HG03175 (cell line): ENCODE results near the gene GALNT7.

Experiments
- ATAC-seq: cut with Tn5 transposase; IDR thresholded peaks from one replicate; pipeline ENCODE4 v1.9.1; 2021; ENCODE audit warnings: mild to moderate bottlenecking, moderate library complexity; ENCODE audit not compliant: unreplicated experiment

The GALNT7 gene

GRCh38 chr4:173334085-173334890, 165.7 kb downstream of the GALNT7 start, which contains the start of gene HMGB2:
Gene HMGB2, minus strand, starts transcription at chr4:173334358. Its CDS starts 709 bp downstream, at chr4:173333649.
- ATAC-seq: peak; percentile 91

GRCh38 chr4:173334891-173335752, 166.5 kb downstream of the GALNT7 start:
- ATAC-seq: peak; percentile 25

DNA sequence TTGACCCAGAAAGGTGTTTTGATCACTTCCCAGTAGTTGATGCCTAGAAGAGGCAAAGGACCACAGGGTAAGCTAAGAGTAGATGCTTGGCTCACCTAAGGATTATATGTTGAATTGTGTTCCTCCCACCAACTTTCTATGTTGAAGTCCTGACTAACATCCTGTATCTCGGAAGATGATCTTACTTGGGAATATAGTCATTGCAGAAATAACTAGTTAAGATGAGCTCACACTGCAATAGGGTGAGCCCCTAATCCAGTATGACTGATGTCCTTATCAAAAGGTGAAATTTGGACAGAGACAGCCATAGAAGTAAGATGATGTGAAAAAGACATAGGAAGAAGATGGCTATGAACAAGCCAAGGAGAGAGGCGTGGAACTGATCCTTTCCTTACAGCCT, 168.9 kb downstream of the GALNT7 start:
- no peak for ATAC-seq

DNA sequence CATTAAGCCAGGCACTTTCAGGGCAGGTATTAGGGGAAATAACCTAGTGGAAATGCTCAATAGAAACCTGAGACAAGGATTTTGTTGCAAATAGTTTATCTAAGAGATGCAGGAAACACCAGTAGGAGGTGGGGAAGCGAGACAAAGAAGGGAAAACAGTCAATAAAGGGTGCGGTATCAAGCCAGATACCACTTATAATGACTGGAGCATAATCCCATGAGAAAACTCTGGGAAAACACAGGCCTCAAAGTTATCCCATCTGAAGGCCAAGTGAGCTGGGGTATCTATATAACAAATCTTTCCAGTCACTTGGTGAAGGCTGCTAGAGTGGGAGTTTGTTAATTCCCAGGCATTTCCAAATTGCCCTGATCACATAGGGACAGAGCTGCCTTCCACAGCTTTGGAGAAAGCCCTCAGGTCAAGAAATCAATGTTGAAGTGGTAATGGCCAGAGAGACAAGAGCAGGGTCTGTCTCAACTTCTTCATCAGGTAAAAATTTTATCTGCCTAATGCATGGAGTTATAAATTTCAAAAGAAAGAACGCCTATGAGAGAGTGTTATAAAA, 175.3 kb downstream of the GALNT7 start:
- ATAC-seq: no peak

DNA sequence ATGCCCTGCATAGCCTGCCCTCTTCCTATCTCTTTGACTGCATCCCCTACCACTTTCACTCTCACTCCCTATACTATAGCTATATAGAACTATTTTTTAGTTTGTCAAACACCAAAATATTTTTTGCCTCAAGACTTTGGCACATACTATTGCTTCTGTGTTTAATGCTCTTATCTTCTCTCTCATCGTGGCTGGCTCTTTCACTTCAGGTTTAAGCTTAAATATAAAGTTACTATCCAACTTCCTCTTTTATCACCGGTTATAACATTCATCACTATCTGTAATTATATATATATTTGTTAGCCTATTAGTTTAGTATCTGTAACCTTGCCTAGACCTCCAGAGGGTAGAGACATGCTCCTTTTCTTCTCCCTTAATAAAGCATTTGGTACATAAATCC, 177.0 kb downstream of the GALNT7 start:
- no peak for ATAC-seq

- ATAC-seq: no peak
These were observed 177.5 kb downstream of the GALNT7 start for GRCh38 chr4:173346074-173346473.

DNA sequence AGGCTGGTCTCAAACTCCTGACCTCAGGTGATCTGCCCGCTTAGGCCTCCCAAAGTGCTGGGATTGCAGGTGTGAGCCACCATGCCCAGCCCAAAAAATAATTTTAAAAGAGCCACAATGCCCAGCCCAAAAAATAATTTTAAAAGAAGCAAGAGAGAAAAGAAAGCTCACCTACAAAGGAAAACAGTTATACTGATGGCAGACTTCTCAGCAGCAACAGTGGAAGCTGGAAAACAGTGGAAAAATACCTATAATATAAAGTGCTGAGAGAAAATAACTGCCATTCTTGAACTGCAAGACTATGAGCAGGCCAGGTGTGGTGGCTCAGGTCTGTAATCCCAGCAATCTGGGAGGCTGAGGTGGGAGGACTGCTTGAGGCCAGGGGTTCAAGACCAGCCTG, 178.9 kb downstream of the GALNT7 start:
- no peak for ATAC-seq

DNA sequence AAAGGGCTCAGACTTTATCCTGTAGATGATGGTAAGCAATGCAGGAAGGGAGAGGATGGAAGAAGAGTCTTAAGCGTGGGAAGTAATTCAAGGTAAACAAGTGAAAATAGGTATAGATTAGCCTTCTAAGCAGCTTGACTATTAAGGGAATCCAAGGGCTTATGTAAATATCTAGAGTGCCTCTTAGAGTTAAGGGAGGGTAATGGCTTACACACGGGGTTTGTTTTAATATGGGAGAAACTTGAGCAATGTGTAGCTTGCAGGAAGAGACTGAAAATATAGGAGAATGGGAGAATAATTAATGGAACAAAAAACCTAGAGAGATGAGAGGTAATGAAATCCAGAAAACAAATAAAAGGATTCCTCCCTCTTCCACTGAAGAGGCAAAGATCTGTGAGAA, 189.3 kb downstream of the GALNT7 start:
- no peak for ATAC-seq

DNA sequence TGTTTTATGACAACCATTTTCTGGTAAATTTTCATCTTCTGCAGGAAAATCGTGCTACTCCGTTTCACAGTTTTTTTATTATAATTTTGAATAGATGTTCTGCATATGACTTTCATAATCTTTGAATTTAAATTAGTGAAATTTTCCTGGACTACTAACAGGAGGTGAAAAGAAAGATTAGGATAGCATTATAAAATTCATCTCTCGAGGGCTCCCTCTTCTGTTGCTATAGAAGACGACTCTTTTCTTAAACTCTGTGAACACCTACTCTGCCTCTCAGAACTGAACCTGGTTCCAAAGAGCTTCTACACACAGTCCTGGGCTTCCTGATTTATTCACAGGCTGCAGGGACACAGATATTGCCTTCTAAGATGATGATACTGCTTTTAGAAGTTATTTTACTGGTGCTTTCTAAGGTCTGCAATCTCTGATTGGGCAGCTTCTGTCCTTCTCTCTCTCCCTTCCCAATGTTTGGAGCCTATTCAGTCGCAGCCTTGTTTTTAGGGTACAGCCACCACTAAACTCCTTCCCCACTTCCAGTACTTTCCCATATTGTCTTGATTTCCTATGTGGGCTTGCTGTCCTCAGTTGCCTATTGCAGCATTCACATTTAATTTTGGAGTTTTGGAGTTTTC, 192.1 kb downstream of the GALNT7 start:
- ATAC-seq: no peak

GRCh38 chr4:173362666-173363065, 194.1 kb downstream of the GALNT7 start:
- no peak for ATAC-seq

GRCh38 chr4:173365359-173365996, 196.9 kb downstream of the GALNT7 start:
- ATAC-seq: no peak

DNA sequence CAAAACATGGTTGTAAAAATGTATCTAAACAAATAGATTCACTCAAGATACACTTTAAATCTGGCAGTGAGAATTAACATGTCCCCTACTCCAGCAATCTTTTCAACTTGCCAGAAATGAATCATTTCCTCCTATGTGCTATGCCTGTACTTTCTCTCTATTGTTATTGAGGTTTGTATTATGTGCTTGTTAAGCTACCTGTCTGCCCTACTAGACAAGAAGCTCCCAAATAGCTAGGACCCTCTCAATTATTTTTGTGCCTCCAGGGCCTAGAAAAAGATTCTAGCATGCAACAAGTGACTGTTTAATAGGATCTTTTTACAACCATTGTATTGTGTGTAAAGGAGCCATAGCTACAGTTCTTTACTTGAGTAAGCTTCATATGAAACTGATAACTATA, 198.7 kb downstream of the GALNT7 start:
- ATAC-seq: peak; percentile 13

DNA sequence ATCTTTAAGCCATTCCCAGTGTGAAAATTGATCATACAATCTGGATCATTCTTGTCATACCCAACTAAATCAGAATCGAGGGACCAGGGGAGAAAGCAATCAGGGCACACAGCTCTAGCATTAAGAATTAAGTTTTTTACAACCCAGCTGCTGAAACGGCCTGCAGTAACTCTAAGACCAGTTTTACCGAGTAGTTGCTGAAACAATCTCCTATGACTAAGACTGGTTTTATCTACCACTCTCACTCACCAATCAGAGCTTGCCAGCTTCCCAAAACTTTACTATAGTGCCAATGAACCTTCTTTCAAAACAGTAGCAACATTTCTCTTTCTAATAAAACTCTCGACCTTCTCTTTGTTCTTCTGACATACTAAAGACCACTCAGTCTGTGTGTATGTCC, 199.3 kb downstream of the GALNT7 start:
- ATAC-seq: no peak

- peak; percentile 8 for ATAC-seq
These were observed 201.5 kb downstream of the GALNT7 start for GRCh38 chr4:173370130-173370476.

GRCh38 chr4:173370477-173371291, 202.1 kb downstream of the GALNT7 start, which contains the start of gene SAP30:
Gene SAP30, plus strand, starts transcription at chr4:173370954. Its CDS starts 229 bp downstream, at chr4:173371183.
- peak; percentile 72 for ATAC-seq

DNA sequence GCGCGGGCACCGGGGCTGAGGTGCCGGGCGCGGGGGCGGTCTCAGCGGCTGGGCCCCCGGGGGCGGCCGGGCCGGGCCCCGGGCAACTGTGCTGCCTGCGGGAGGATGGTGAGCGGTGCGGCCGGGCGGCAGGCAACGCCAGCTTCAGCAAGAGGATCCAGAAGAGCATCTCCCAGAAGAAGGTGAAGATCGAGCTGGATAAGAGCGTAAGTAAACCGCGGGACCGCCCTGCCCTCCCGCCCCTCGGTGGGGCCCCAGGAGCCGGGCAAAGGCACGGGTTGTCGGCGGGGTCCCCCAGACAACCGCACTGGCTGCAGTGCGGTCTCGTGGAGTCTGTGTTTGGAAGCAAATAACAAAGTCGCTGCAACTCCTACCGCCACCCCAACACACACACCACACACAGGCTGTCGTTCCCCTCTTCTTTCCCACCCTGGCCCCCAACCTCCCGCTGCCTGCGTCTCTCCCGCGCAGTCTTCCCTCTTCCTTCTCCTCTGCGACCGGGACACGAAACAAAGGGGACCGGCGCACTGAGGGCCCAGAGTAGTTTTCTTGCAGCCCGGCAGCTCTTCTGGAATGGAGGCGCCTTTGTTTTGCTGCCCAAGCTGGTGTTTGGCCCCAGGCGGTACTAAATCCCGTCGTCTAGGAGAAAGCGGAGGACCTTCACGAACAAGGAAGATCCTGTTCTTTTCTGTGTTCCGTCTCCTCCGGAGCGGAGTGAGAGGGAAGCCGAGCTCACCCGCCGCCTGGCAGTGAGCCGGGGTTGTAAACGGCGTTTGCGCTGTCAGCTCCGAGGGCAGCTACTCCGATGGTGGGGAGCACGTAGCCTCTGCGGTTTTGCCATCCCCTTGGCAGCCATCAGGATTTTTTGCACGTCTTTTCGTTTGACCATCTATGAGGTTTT, 202.9 kb downstream of the GALNT7 start:
- peak; percentile 21 for ATAC-seq
